ENCODE data around the gene WDR33. TPM values are rescaled to one million over a fixed set of nuclear protein-coding genes. Genes with fewer than 3 reads are reported as not detected.
A peak's percentile ranks its signal among the peaks of the same experiment; 100 is the strongest.

Gene WDR33
- total and polyA plus RNA-seq, 9 of the 15 experiments (the other 6 are each of a cell fraction or from before 2014, with no cell fraction given): 24.2 to 57.4 (median 38.4) TPM

GRCh38 chr2:127811397-127812321, 688 bp upstream of the WDR33 start (continued):
- TF ChIP-seq ZHX1 (conservative IDR thresholded peaks at IDR 0.05; ENCODE audit: low read length): no peak
- TF ChIP-seq MEF2A (IDR thresholded peaks at IDR 0.05; ENCODE audit: control insufficient read depth, low read depth, low read length): no peak
- TF ChIP-seq PHF20 (IDR thresholded peaks at IDR 0.05; ENCODE audit: partially characterized antibody): peak; percentile 13
- TF ChIP-seq SRSF3 (IDR thresholded peaks at IDR 0.05; ENCODE audit: insufficient read depth, low read length): no peak
- no peak for TF ChIP-seq GABPB2 (CRISPR knock-in tag; conservative IDR thresholded peaks at IDR 0.05)
- no peak for TF ChIP-seq ZNF263 (CRISPR knock-in tag; IDR thresholded peaks at IDR 0.05; ENCODE audit: borderline replicate concordance)
- no peak for TF ChIP-seq CBFB (CRISPR knock-in tag; IDR thresholded peaks at IDR 0.05)
- TF ChIP-seq ARID1B (IDR thresholded peaks at IDR 0.05): no peak
- TF ChIP-seq ZNF41 (CRISPR knock-in tag; conservative IDR thresholded peaks at IDR 0.05): no peak
- TF ChIP-seq ZNF324 (CRISPR knock-in tag; IDR thresholded peaks at IDR 0.05): no peak
- no peak for TF ChIP-seq MTA3 (IDR thresholded peaks at IDR 0.05; ENCODE audit: borderline replicate concordance)
- TF ChIP-seq TSC22D4 (tag; IDR thresholded peaks at IDR 0.05): no peak
- TF ChIP-seq ZBTB2 (IDR thresholded peaks at IDR 0.05): no peak
- 0 out of 2 replicates have a peak, but pooled peaks have one; percentile 9 for TF ChIP-seq CC2D1A (IDR thresholded peaks at IDR 0.05)
- no peak for TF ChIP-seq MYBL2 (IDR thresholded peaks at IDR 0.05; ENCODE audit: low read depth)
- no peak for TF ChIP-seq MYBL2 (CRISPR knock-in tag; IDR thresholded peaks at IDR 0.05; ENCODE audit: borderline replicate concordance)
- TF ChIP-seq MNT (conservative IDR thresholded peaks at IDR 0.05): no peak
- no peak for TF ChIP-seq ZNF174 (CRISPR knock-in tag; IDR thresholded peaks at IDR 0.05)
- no peak for TF ChIP-seq NCOA6 (IDR thresholded peaks at IDR 0.05)
- no peak for TF ChIP-seq ZNF707 (CRISPR knock-in tag; conservative IDR thresholded peaks at IDR 0.05)
- TF ChIP-seq LARP7 (IDR thresholded peaks at IDR 0.05): no peak
- no peak for TF ChIP-seq SRSF1 (IDR thresholded peaks at IDR 0.05; ENCODE audit: low read depth, low read length)
- TF ChIP-seq YY1 (IDR thresholded peaks at IDR 0.05; ENCODE audit: borderline replicate concordance in 1 of 3, control insufficient read depth in 1 of 3, extremely low read depth in 1 of 3, insufficient read depth in 3 of 3, insufficient read length in 1 of 3, insufficient replicate concordance in 2 of 3, low read depth in 1 of 3, low read length in 2 of 3): peak in 1 of 3 experiments; percentile 82
